Embryonic facial prominence (tissue), 1 donor: ENCODE measurements around the gene HBM.
"Not testable (repeated sequence)": the region's sequence is repeated elsewhere in the genome, so short reads cannot be mapped to it uniquely, and the experiment has no call there.

Experiments
- DNase-seq: peaks from one replicate; pipeline ENCODE4 v3.0.0-alpha.2; 2016; ENCODE audit errors: extremely low spot score

The HBM gene, protein sequence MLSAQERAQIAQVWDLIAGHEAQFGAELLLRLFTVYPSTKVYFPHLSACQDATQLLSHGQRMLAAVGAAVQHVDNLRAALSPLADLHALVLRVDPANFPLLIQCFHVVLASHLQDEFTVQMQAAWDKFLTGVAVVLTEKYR

DNA sequence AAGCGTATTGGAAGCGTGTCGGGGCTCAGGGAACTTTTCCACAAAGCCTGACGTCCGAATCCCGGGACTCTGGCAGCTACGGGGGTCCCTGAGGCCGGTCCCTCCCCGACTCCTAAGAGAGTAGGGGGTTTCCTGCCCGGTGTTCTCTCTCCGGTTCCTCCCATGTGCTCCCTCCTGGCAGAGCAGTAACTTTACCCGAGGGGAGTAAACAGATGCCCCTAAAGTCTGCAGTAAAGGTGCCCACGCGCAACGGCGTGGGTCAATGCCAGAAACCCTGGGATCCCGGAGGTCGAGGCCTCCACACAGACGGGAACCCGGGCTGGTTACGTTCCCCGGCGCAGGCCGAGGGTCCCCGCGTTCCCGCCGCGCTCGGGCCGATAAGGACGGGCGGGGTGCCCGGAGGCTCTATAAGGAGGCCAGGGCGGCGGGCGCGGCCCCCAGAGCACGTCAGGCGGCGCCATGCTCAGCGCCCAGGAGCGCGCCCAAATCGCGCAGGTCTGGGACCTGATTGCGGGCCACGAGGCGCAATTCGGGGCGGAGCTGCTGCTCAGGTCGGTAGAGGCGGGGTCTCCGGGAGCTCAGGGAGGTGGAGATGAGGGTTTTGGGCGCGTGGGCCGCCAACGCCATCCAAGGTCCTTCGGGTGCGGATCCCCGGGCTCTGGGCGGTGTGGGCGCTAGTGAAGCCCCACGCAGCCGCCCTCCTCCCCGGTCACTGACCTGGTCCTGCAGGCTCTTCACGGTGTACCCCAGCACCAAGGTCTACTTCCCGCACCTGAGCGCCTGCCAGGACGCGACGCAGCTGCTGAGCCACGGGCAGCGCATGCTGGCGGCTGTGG, at the start of gene HBM:
Gene HBM, plus strand, starts transcription at position 440 of the 836 bp plus-strand sequence. Its CDS starts 20 bp downstream, at position 460.
- no peak for DNase-seq

- no peak for DNase-seq
These were observed 49.8 kb upstream of the HBM start for GRCh38 chr16:116015-116414.

- DNase-seq: peak; percentile 12
These were observed 48.1 kb upstream of the HBM start for GRCh38 chr16:117379-118365.

- no peak for DNase-seq
These were observed 46.9 kb upstream of the HBM start for GRCh38 chr16:118857-119256.

DNA sequence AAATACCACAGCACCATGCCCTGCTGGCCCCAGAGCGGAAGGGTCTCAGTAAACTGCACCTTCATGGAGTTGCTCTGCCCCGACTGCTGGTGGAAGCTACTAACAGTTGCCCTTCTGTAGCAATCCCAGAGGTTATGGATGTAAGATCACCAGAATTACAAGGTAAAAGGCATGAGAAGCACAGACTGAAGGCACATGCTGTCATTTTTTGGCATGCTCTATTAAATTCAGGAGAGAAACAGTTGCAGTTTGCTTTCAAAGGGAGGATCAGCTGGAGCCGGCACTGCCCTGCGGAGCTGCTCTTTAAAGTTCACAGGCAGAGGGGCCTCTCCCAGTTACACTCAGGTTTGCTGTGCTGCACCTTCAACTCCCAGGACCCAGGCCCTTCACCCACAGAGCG, 46.5 kb upstream of the HBM start:
- DNase-seq: no peak

DNA sequence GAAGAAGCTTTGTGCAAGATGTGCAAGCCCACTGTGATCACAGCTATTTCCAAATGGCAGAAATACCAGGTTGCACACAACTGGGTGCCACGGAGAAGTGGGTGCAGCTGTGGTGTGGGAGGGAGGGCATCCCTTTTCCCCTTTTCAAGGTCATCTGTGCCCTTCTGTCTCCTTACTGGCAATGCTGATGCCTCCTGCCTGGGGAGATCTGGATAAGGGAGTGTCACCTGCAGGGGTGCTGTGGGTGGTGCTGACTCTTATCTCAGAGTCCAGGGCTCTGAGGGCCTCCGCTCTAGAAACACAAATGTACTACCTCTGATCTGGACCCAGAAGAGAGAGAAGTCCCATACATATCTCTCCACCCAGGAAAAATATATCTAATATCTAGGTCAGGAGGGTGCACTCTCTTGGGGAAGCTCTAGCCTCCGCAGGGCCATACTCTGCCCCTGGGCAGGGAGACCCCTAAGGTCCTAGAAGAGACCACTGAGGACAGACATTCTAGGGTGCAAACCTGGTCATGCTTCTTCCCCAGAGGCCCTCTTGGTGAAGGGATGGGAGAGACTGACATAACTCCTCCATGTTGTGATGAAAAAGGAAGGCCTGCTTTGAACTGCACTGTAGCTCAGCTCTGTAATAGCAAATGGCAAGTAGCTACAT, 45.8 kb upstream of the HBM start:
- no peak for DNase-seq

GRCh38 chr16:120756-121155, 45.0 kb upstream of the HBM start:
- no peak for DNase-seq

DNA sequence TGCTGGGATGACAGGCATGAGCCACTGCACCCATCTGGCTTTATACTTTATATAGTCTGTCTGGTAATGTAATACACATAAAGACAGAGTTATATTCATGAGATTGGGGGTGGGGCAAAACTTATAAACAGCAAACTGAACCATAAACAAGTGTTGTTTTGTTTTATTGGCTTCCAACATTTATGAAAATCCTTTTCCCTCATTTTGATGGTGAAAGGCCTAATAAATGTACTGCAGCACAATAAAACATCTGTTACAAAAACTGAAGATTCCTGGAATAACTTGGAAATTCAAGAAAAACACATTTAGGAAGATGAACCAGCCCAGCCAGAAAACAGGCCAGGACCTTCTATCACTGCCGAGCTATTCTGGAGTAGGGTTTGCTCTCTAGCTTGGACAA, 43.4 kb upstream of the HBM start:
- no peak for DNase-seq

DNA sequence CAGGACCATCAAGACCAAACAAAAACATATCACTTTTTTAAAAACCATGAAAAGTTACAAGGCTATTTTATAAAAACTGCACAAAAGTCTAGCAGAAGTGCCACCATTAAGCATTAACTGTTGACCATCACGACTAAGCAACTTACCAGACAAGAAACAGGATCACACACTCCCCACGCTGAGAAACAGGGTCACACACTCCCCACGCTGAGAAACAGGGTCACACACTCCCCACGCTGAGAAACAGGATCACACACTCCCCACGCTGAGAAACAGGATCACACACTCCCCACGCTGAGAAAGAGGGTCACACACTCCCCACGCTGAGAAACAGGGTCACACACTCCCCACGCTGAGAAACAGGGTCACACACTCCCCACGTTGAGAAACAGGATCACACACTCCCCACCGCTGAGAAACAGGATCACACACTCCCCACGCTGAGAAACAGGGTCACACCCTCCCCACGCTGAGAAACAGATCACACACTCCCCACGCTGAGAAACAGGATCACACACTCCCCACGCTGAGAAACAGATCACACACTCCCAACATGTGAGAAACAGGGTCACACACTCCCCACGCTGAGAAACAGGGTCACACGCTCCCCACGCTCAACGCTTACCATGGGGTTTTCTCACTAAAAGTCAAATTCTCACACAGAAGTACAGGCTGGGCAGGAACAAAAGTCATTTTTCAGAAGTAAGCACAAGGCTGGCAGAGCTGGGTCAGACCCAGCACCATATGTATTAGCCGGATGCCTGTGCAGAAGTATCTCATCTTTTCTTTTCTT, 42.0 kb upstream of the HBM start:
- not testable (repeated sequence) for DNase-seq

GRCh38 chr16:125011-125410, 40.8 kb upstream of the HBM start:
- no peak for DNase-seq

- no peak for DNase-seq
These were observed 36.7 kb upstream of the HBM start for GRCh38 chr16:129075-129474.

GRCh38 chr16:130533-131173, 35.1 kb upstream of the HBM start:
- no peak for DNase-seq

DNA sequence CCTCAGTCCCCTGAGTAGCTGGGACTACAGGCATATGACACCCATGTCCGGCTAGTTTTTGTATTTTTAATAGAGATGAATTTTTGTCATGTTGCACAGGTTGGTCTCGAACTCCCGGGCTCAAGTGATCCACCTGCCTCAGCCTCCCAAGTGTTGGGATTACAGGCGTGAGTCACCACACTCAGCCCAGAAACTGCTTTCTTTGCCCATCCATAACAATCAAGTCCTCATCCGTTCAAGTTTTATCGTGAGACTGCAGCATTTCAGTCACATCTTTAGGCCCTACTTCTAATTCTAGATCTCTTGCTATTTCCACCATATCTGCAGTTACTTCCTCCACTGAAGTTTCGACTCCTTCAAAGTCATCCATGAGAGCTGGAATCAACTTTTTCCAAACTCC, 33.7 kb upstream of the HBM start:
- DNase-seq: no peak

DNA sequence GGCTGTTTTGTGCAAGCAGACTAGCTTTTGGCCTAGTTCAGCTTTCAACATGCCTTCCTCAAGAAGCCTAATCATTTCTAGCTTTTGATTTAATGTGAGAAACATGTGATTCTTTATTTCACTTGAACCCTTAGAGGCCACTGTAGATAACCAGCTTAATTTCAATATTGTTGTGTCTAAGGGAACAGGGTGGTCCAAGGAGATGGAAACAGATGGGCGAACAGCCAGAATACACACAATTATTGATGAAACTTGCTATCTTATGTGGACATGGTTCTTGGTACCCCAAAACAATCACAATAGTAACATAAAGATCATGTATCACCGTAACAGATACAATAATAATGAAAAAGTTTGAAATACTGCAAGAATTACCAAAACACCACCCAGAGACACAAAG, 32.1 kb upstream of the HBM start:
- DNase-seq: no peak

GRCh38 chr16:138049-138417, 27.7 kb upstream of the HBM start:
- DNase-seq: no peak

- no peak for DNase-seq
These were observed 25.5 kb upstream of the HBM start for GRCh38 chr16:140175-140857.

GRCh38 chr16:142405-142967, 23.3 kb upstream of the HBM start:
- DNase-seq: no peak

GRCh38 chr16:143047-143446, 22.7 kb upstream of the HBM start:
- DNase-seq: no peak

GRCh38 chr16:143456-143855, 22.3 kb upstream of the HBM start:
- DNase-seq: no peak

DNA sequence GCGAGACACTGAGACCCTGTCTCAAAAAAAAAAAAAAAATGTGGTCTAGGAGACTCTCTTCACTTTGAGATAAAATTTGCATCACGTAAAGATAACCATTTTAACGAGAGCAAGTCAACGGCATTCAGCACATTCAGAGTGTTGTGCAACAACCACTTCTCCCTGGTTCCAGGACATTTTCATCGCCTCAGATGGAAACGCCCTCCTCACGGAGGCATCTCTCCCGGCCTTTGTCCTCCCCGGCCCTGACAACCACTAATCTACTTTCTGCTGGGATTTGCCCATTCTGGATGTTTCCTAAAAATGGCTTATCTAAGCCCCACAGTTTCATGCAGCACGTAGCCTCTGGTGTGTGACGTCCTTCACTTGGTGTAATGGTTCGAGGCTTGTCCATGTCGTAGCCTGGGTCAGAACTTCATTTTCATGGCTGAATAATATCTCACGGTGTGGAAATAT, 21.0 kb upstream of the HBM start:
- no peak for DNase-seq
